PC-9 (cell line): ENCODE results near the gene E2F1. TPM values are rescaled to one million over a fixed set of nuclear protein-coding genes. Genes with fewer than 3 reads are reported as not detected.

Source experiments
- BruUV-seq: library from RNA; stranded (reverse); fragments of 400-500 nt; replicated peaks from 2 replicates; lab custom pipeline; 2021; lab: Mats Ljungman, UMichigan
- CTCF ChIA-PET: fragments of 300-600 bp; sonication (Branson Sonifier 250); formaldehyde crosslinking; loops from one replicate; lab custom pipeline; 2022; ENCODE audit warnings: antibody characterized with exemption; lab: Charles Lee
- POLR2A ChIA-PET: fragments of 300-600 bp; sonication (Branson Sonifier 250); formaldehyde crosslinking; loops from one replicate; lab custom pipeline; 2022; ENCODE audit warnings: antibody characterized with exemption; ENCODE audit not compliant: unreplicated experiment; lab: Charles Lee
- DNase-seq, 2 experiments: peaks; one replicate each; pipeline versions ENCODE4 v3.0.0 to v3.0.0-alpha.2; 2015 to 2022; ENCODE audit warnings: mixed read lengths in 1 of 2
- H2AFZ ChIP-seq: fragments of 200-600 bp; sonication (generic); 2 replicates; pipeline ENCODE4 v1.8.1; 2017; ENCODE audit warnings: antibody characterized with exemption
- H3F3A ChIP-seq: fragments of 200-600 bp; sonication (generic); 2 replicates; pipeline ENCODE4 v1.8.1; 2017; ENCODE audit warnings: antibody characterized with exemption, mild to moderate bottlenecking, low read depth; ENCODE audit not compliant: insufficient read depth
- H3K27ac ChIP-seq: fragments of 200-600 bp; sonication (generic); 2 replicates; pipeline ENCODE4 v1.6.1; 2016; ENCODE audit warnings: mixed run types
- H3K27me3 ChIP-seq: fragments of 200-600 bp; sonication (generic); 2 replicates; pipeline ENCODE4 v1.6.1; 2016; ENCODE audit warnings: low read depth, mixed run types; ENCODE audit not compliant: insufficient read depth
- H3K36me3 ChIP-seq: fragments of 200-600 bp; sonication (generic); 2 replicates; pipeline ENCODE4 v1.6.1; 2016; ENCODE audit warnings: low read depth, mixed run types
- H3K4me1 ChIP-seq: fragments of 200-600 bp; sonication (generic); replicated peaks from 2 replicates; pipeline ENCODE4 v1.6.1; 2016; ENCODE audit warnings: mixed run types; ENCODE audit not compliant: insufficient read depth
- H3K4me2 ChIP-seq: fragments of 200-600 bp; sonication (generic); 2 replicates; pipeline ENCODE4 v1.6.1; 2017; ENCODE audit warnings: mixed run types
- H3K4me3 ChIP-seq: fragments of 200-600 bp; sonication (generic); 2 replicates; pipeline ENCODE4 v1.6.1; 2016; ENCODE audit warnings: mixed run types
- H3K79me2 ChIP-seq: fragments of 200-600 bp; sonication (generic); 2 replicates; pipeline ENCODE4 v1.6.1; 2017; ENCODE audit warnings: low read depth, mixed run types
- H3K9me2 ChIP-seq: fragments of 200-600 bp; sonication (generic); 2 replicates; pipeline ENCODE4 v1.8.1; 2017; ENCODE audit warnings: mild to moderate bottlenecking; ENCODE audit not compliant: insufficient read depth
- H3K9me3 ChIP-seq: fragments of 200-600 bp; sonication (generic); 2 replicates; pipeline ENCODE4 v1.8.1; 2016; ENCODE audit warnings: low read depth; ENCODE audit not compliant: insufficient read depth
- H4K20me1 ChIP-seq: fragments of 200-600 bp; sonication (generic); 2 replicates; pipeline ENCODE4 v1.8.1; 2017; ENCODE audit not compliant: insufficient read depth
- CTCF ChIP-seq: fragments of 200-600 bp; sonication (generic); conservative IDR thresholded peaks from 2 replicates; pipeline ENCODE4 v1.6.1; 2017; ENCODE audit warnings: mixed run types, antibody characterized with exemption, mild to moderate bottlenecking, moderate library complexity
- EZH2 ChIP-seq: fragments of 200-600 bp; sonication (generic); IDR thresholded peaks from 2 replicates; pipeline ENCODE4 v1.8.0; 2017; ENCODE audit warnings: antibody characterized with exemption, low read depth
- intact Hi-C: fragments of 100-400 bp; cut with micrococcal nuclease; formaldehyde crosslinking; loops from one replicate; pipeline ENCODE4 v1.10.0; 2022; ENCODE audit not compliant: unreplicated experiment
- total RNA-seq: library from RNA; stranded (reverse); gene quantifications from 2 replicates; pipeline ENCODE4 v1.2.3, GENCODE V29; 2021

Gene E2F1
- total RNA-seq, 1 experiment from 2014 or later, result 31.5 TPM

- intact Hi-C loops, result no loop called here
- no peak for DNase-seq
- H3K79me2 ChIP-seq, result no peaks in the 10 kb centered on the region
- no peaks in the 10 kb centered on the region for H3K9me2 ChIP-seq
- H3K4me3 ChIP-seq, result no peak overlapping the region
- H3K9me3 ChIP-seq, result no peaks in the 10 kb centered on the region
- ChIA-PET CTCF (no interaction called here), POLR2A (interaction anchor here (0.6 kb wide), 1 partner anchor 185 kb away, joined by 3 read pairs; no protein-coding TSS in a partner anchor)
- no peak overlapping the region for H3K4me2 ChIP-seq
- H3F3A ChIP-seq, result peaks cover 4% of the 10 kb centered on the region; the same call in 1 of the 2 replicates
- H4K20me1 ChIP-seq, result no peaks in the 10 kb centered on the region
- H3K4me1 ChIP-seq, result peaks cover 8% of the 10 kb centered on the region; the same call in 1 of the 2 replicates
- H2AFZ ChIP-seq, result no peak overlapping the region
- no peaks in the 10 kb centered on the region for H3K27me3 ChIP-seq
- H3K27ac ChIP-seq, result no peak overlapping the region
- no peaks in the 10 kb centered on the region for H3K36me3 ChIP-seq
- no TSS peak for BruUV-seq
- TF ChIP-seq CTCF, result no peak
- no peak for TF ChIP-seq EZH2
Measured at GRCh38 chr20:33709398-33709797, 23.2 kb upstream of the E2F1 start.

- Histone ChIP-seq H3K9me3 (no peaks in the 10 kb centered on the region), H3K27ac (no peak overlapping the region), H3F3A (peaks cover 7% of the 10 kb centered on the region; the same call in 1 of the 2 replicates), H3K4me1 (peaks cover 8% of the 10 kb centered on the region; the same call in 1 of the 2 replicates), H3K27me3 (no peaks in the 10 kb centered on the region), H4K20me1 (no peaks in the 10 kb centered on the region), H3K9me2 (no peaks in the 10 kb centered on the region), H3K79me2 (no peaks in the 10 kb centered on the region), H3K36me3 (no peaks in the 10 kb centered on the region), H2AFZ (no peak overlapping the region), H3K4me2 (no peak overlapping the region), H3K4me3 (no peak overlapping the region)
- CTCF ChIA-PET, result interaction anchor here (0.6 kb wide), 1 partner anchor 16 kb away, joined by 3 read pairs; no protein-coding TSS in a partner anchor
- BruUV-seq, result no TSS peak
- no peak for TF ChIP-seq CTCF
- TF ChIP-seq EZH2, result no peak
- POLR2A ChIA-PET, result no interaction called here
- intact Hi-C loops, result no loop called here
- DNase-seq, result no peak
Measured at GRCh38 chr20:33707668-33708067, 21.5 kb upstream of the E2F1 start.

- no peak overlapping the region for H3K4me2 ChIP-seq
- peaks cover 7% of the 10 kb centered on the region; the same call in 1 of the 2 replicates for H3F3A ChIP-seq
- BruUV-seq, result no TSS peak
- DNase-seq, result no peak
- H2AFZ ChIP-seq, result no peak overlapping the region
- POLR2A ChIA-PET, result no interaction called here
- H4K20me1 ChIP-seq, result no peaks in the 10 kb centered on the region
- no peak for TF ChIP-seq EZH2
- no peak for TF ChIP-seq CTCF
- no peak overlapping the region for H3K27ac ChIP-seq
- CTCF ChIA-PET, result interaction anchor here (0.8 kb wide), 1 partner anchor 37 kb away, joined by 3 read pairs; no protein-coding TSS in a partner anchor
- H3K27me3 ChIP-seq, result no peaks in the 10 kb centered on the region
- intact Hi-C loops, result no loop called here
- no peak overlapping the region for H3K4me3 ChIP-seq
- H3K4me1 ChIP-seq, result 0 out of 2 replicates have a peak, but pooled peaks cover 4% of the 10 kb centered on the region
- H3K9me3 ChIP-seq, result no peaks in the 10 kb centered on the region
- no peaks in the 10 kb centered on the region for H3K36me3 ChIP-seq
- no peaks in the 10 kb centered on the region for H3K79me2 ChIP-seq
- no peaks in the 10 kb centered on the region for H3K9me2 ChIP-seq
Measured at GRCh38 chr20:33704197-33704924, 18.2 kb upstream of the E2F1 start.
